Ascending aorta (tissue), 2 donors: ENCODE results near the gene PCSK6. TPM values are rescaled to one million over a fixed set of nuclear protein-coding genes. Genes with fewer than 3 reads are reported as not detected.

Source experiments
- DNase-seq, 2 donors: peaks; one replicate each; pipeline ENCODE4 v3.0.0-alpha.2; 2019; ENCODE audit warnings: low spot score in 2 of 2
- H3K27ac ChIP-seq, 2 donors: fragments of 200-600 bp; sonication (generic); one replicate each; pipeline ENCODE4 v1.5.1; 2016 to 2017; ENCODE audit warnings: mild to moderate bottlenecking in 1 of 2
- H3K27me3 ChIP-seq: fragments of 200-600 bp; sonication (generic); one replicate; pipeline ENCODE4 v1.5.1; 2017
- H3K36me3 ChIP-seq, 2 donors: fragments of 200-600 bp; sonication (generic); one replicate each; pipeline ENCODE4 v1.5.1; 2016
- H3K4me1 ChIP-seq, 2 donors: fragments of 200-600 bp; sonication (generic); one replicate each; pipeline ENCODE4 v1.5.1; 2016 to 2017; ENCODE audit warnings: mild to moderate bottlenecking in 1 of 2
- H3K4me3 ChIP-seq, 2 donors: fragments of 200-600 bp; sonication (generic); one replicate each; pipeline ENCODE4 v1.5.1; 2016 to 2017; ENCODE audit warnings: mild to moderate bottlenecking in 1 of 2
- H3K9me3 ChIP-seq, 2 donors: fragments of 200-600 bp; sonication (generic); one replicate each; pipeline ENCODE4 v1.5.1; 2016
- CTCF ChIP-seq, 3 experiments: fragments of 200-600 bp in 2 of 3; fragments of 450-650 bp in 1 of 3; sonication (generic) in 2 of 3; IDR thresholded peaks; one replicate each; pipeline ENCODE4 v1.5.1; 2016 to 2019; ENCODE audit warnings: antibody characterized with exemption in 3 of 3, mild to moderate bottlenecking in 1 of 3, moderate library complexity in 1 of 3
- intact Hi-C: fragments of 100-400 bp; cut with DNase I; formaldehyde crosslinking; loops from one replicate; pipeline ENCODE4 v1.15.1; 2023
- total RNA-seq: library from RNA; depleted of rRNA; stranded (reverse); fragments of >200 nt; gene quantifications from one replicate; pipeline ENCODE4 v1.1.0, GENCODE V29; 2016

Gene PCSK6
- total RNA-seq, 1 donor from 2014 or later, result 3.9 TPM

- DNase-seq, result peak in 1 of 2 donors; percentile 38
- Histone ChIP-seq H3K27ac (no peak overlapping the region), H3K36me3 (no peaks in the 10 kb centered on the region), H3K4me3 (no peak overlapping the region), H3K4me1 (no peaks in the 10 kb centered on the region), H3K27me3 (peaks cover 9% of the 10 kb centered on the region), H3K9me3 (no peaks in the 10 kb centered on the region)
- intact Hi-C loops, result no loop called here
- TF ChIP-seq CTCF (IDR thresholded peaks at IDR 0.05), result no peak
Measured at GRCh38 chr15:101504866-101505609, 15.5 kb upstream of the PCSK6 start.

- no peak overlapping the region for H3K4me3 ChIP-seq
- H3K27me3 ChIP-seq, result peaks cover 9% of the 10 kb centered on the region
- no peak overlapping the region for H3K27ac ChIP-seq
- no peaks in the 10 kb centered on the region for H3K9me3 ChIP-seq
- no peak for TF ChIP-seq CTCF (IDR thresholded peaks at IDR 0.05)
- intact Hi-C loops, result no loop called here
- no peaks in the 10 kb centered on the region for H3K4me1 ChIP-seq
- DNase-seq, result peak in 1 of 2 donors; percentile 16
- no peaks in the 10 kb centered on the region for H3K36me3 ChIP-seq
Measured at GRCh38 chr15:101504373-101504772, 14.9 kb upstream of the PCSK6 start.

DNA sequence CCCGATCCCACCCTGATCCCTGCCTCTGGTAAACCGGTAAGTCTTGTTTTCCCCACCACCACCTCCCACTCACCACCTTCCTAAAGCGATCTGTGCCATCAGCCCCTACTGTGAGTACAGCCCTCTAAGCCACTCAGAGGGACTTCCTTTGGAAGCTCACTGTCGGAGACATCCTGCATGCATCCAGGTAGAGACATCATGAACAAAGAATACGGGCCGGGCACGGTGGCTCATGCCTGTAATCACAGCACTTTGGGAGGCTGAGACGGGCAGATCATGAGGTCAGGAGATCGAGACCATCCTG, 13.7 kb upstream of the PCSK6 start:
- intact Hi-C loops, result no loop called here
- no peaks in the 10 kb centered on the region for H3K4me1 ChIP-seq
- DNase-seq, result peak in 1 of 2 donors; percentile 11
- no peak overlapping the region for H3K27ac ChIP-seq
- no peak overlapping the region for H3K4me3 ChIP-seq
- no peaks in the 10 kb centered on the region for H3K36me3 ChIP-seq
- peaks cover 9% of the 10 kb centered on the region for H3K27me3 ChIP-seq
- no peak for TF ChIP-seq CTCF (IDR thresholded peaks at IDR 0.05)
- no peaks in the 10 kb centered on the region for H3K9me3 ChIP-seq

DNA sequence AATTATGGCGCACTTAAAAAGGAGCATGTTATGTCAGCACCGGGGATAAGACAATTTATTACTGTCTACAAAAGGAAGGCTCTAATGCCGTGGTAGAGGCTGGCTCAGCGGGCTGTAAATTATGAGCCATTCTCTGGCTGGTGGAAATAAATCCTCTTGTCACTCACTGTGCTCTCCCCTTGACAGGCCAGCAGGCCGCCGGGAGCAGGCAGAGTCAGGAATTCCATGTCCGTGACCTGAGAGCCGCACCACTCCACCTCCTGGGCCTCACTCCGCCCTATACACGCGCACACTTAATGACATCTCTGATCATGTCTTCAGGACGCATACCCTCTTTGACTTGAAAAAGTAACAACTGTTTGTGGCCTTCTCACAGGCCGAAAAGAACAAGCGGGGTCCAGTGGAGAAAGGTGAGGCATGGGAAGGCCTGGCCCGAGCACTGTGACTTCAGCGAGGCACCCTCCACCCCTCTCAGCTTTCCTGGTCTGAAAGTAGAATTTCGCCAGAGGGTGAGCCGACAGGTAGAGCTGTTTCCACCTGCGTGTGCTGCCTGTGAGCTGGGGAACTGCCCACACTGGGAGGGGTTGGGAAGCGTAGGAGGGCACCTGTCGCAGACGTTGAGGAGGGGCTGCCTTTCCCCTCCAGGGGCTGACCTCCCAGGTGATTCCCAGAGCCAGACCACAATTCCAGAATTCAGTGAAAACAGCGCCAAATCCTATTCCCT, 13.2 kb upstream of the PCSK6 start:
- intact Hi-C loops, result no loop called here
- peaks cover 9% of the 10 kb centered on the region for H3K27me3 ChIP-seq
- H3K27ac ChIP-seq, result no peak overlapping the region
- H3K4me1 ChIP-seq, result no peaks in the 10 kb centered on the region
- DNase-seq, result peak in 1 of 2 donors; percentile 19
- no peaks in the 10 kb centered on the region for H3K9me3 ChIP-seq
- H3K4me3 ChIP-seq, result no peak overlapping the region
- TF ChIP-seq CTCF (IDR thresholded peaks at IDR 0.05), result no peak
- H3K36me3 ChIP-seq, result no peaks in the 10 kb centered on the region

GRCh38 chr15:101501703-101502373, 12.3 kb upstream of the PCSK6 start:
- peak in 1 of 2 donors; percentile 59 for DNase-seq
- intact Hi-C loops, result no loop called here
- Histone ChIP-seq H3K27me3 (peaks cover 9% of the 10 kb centered on the region), H3K36me3 (no peaks in the 10 kb centered on the region), H3K9me3 (no peaks in the 10 kb centered on the region), H3K4me3 (no peak overlapping the region), H3K27ac (no peak overlapping the region), H3K4me1 (no peaks in the 10 kb centered on the region)
- peak in 1 of 3 experiments; percentile 33 for TF ChIP-seq CTCF (IDR thresholded peaks at IDR 0.05)
